NT2/D1 (cell line): ENCODE data around the gene IMMP2L.

Experiments
- DNase-seq: peaks from one replicate; pipeline ENCODE4 v3.0.0-alpha.2; 2011; ENCODE audit warnings: low read depth, low spot score
- H3K27me3 ChIP-seq: 2 replicates; pipeline ENCODE4 v1.6.0; 2011; ENCODE audit warnings: mild to moderate bottlenecking; ENCODE audit not compliant: insufficient read length, insufficient read depth
- H3K36me3 ChIP-seq: 2 replicates; pipeline ENCODE4 v1.6.1; 2011; ENCODE audit warnings: mild to moderate bottlenecking, low read length, mixed read lengths; ENCODE audit not compliant: insufficient read depth, insufficient read length
- H3K4me1 ChIP-seq: 2 replicates; pipeline ENCODE4 v1.5.1; 2011; ENCODE audit not compliant: insufficient read depth, insufficient read length
- H3K4me3 ChIP-seq: 2 replicates; pipeline ENCODE4 v1.5.1; 2011; ENCODE audit warnings: low read depth; ENCODE audit not compliant: insufficient read length
- H3K9ac ChIP-seq: 2 replicates; pipeline ENCODE4 v1.6.0; 2011; ENCODE audit warnings: low read depth; ENCODE audit not compliant: insufficient read length
- H3K9me3 ChIP-seq: 2 replicates; pipeline ENCODE4 v1.5.1; 2011; ENCODE audit warnings: mild to moderate bottlenecking, low read length; ENCODE audit not compliant: insufficient read depth
- SUZ12 ChIP-seq: IDR thresholded peaks from 2 replicates; pipeline ENCODE4 v1.6.1; 2011; ENCODE audit not compliant: insufficient read length, insufficient read depth; ENCODE audit errors: extremely low read depth
- YY1 ChIP-seq: IDR thresholded peaks from 2 replicates; pipeline ENCODE4 v1.6.1; 2011; ENCODE audit not compliant: insufficient read length, insufficient read depth
- ZNF274 ChIP-seq: IDR thresholded peaks from 2 replicates; pipeline ENCODE4 v1.6.1; 2011; ENCODE audit warnings: mild to moderate bottlenecking, low read depth, low read length

IMMP2L gene

GRCh38 chr7:111346219-111346618 lies 216.1 kb downstream of the IMMP2L start:
- no peak overlapping the region for H3K4me3 ChIP-seq
- peaks cover 18% of the 10 kb centered on the region for H3K9me3 ChIP-seq
- H3K9ac ChIP-seq, result no peak overlapping the region
- DNase-seq, result no peak
- H3K4me1 ChIP-seq, result no peaks in the 10 kb centered on the region
- H3K36me3 ChIP-seq, result no peaks in the 10 kb centered on the region
- H3K27me3 ChIP-seq, result no peaks in the 10 kb centered on the region
- TF ChIP-seq YY1, result no peak
- no peak for TF ChIP-seq ZNF274
- TF ChIP-seq SUZ12, result no peak

- H3K36me3 ChIP-seq, result no peaks in the 10 kb centered on the region
- no peak overlapping the region for H3K9ac ChIP-seq
- no peak for DNase-seq
- H3K9me3 ChIP-seq, result peaks cover 18% of the 10 kb centered on the region
- no peak overlapping the region for H3K4me3 ChIP-seq
- no peaks in the 10 kb centered on the region for H3K27me3 ChIP-seq
- TF ChIP-seq SUZ12 (no peak), ZNF274 (no peak), YY1 (no peak)
- no peaks in the 10 kb centered on the region for H3K4me1 ChIP-seq
These were observed 219.3 kb downstream of the IMMP2L start for GRCh38 chr7:111343017-111343416.

- Histone ChIP-seq H3K4me3 (no peak overlapping the region), H3K36me3 (no peaks in the 10 kb centered on the region), H3K27me3 (no peaks in the 10 kb centered on the region), H3K9me3 (peaks cover 14% of the 10 kb centered on the region), H3K9ac (no peak overlapping the region), H3K4me1 (no peaks in the 10 kb centered on the region)
- DNase-seq, result no peak
- TF ChIP-seq YY1 (no peak), ZNF274 (no peak), SUZ12 (no peak)
These were observed 223.3 kb downstream of the IMMP2L start for GRCh38 chr7:111339006-111339405.

GRCh38 chr7:111333010-111333409 lies 229.3 kb downstream of the IMMP2L start:
- Histone ChIP-seq H3K9me3 (no peaks in the 10 kb centered on the region), H3K27me3 (no peaks in the 10 kb centered on the region), H3K9ac (no peak overlapping the region), H3K36me3 (no peaks in the 10 kb centered on the region), H3K4me1 (no peaks in the 10 kb centered on the region), H3K4me3 (no peak overlapping the region)
- TF ChIP-seq ZNF274 (no peak), SUZ12 (no peak), YY1 (no peak)
- no peak for DNase-seq

- Histone ChIP-seq H3K4me3 (no peak overlapping the region), H3K4me1 (no peaks in the 10 kb centered on the region), H3K36me3 (no peaks in the 10 kb centered on the region), H3K27me3 (no peaks in the 10 kb centered on the region), H3K9ac (no peak overlapping the region), H3K9me3 (no peaks in the 10 kb centered on the region)
- DNase-seq, result no peak
- TF ChIP-seq SUZ12, result no peak
- no peak for TF ChIP-seq YY1
- no peak for TF ChIP-seq ZNF274
These were observed 232.1 kb downstream of the IMMP2L start for GRCh38 chr7:111330235-111330523.

GRCh38 chr7:111329367-111330234 lies 232.7 kb downstream of the IMMP2L start:
- H3K9me3 ChIP-seq, result no peaks in the 10 kb centered on the region
- no peaks in the 10 kb centered on the region for H3K36me3 ChIP-seq
- H3K4me1 ChIP-seq, result no peaks in the 10 kb centered on the region
- no peak for TF ChIP-seq SUZ12
- TF ChIP-seq YY1, result no peak
- TF ChIP-seq ZNF274, result no peak
- no peaks in the 10 kb centered on the region for H3K27me3 ChIP-seq
- H3K4me3 ChIP-seq, result no peak overlapping the region
- H3K9ac ChIP-seq, result no peak overlapping the region
- DNase-seq, result no peak

- Histone ChIP-seq H3K9ac (no peak overlapping the region), H3K4me1 (no peaks in the 10 kb centered on the region), H3K36me3 (no peaks in the 10 kb centered on the region), H3K27me3 (no peaks in the 10 kb centered on the region), H3K9me3 (no peaks in the 10 kb centered on the region), H3K4me3 (no peak overlapping the region)
- TF ChIP-seq SUZ12 (no peak), ZNF274 (no peak), YY1 (no peak)
- DNase-seq, result no peak
These were observed 233.8 kb downstream of the IMMP2L start for GRCh38 chr7:111328487-111328886.

- TF ChIP-seq YY1 (no peak), SUZ12 (no peak), ZNF274 (no peak)
- no peak overlapping the region for H3K9ac ChIP-seq
- DNase-seq, result no peak
- H3K4me3 ChIP-seq, result no peak overlapping the region
- H3K4me1 ChIP-seq, result no peaks in the 10 kb centered on the region
- no peaks in the 10 kb centered on the region for H3K27me3 ChIP-seq
- H3K9me3 ChIP-seq, result no peaks in the 10 kb centered on the region
- no peaks in the 10 kb centered on the region for H3K36me3 ChIP-seq
These were observed 237.5 kb downstream of the IMMP2L start for GRCh38 chr7:111324776-111325175.
